GM12873 (cell line): ENCODE results near the gene TMEM126B.

ENCODE experiments used
- TF ChIP-seq, protein P1 (sequence below): IDR thresholded peaks from 2 replicates; pipeline ENCODE4 v1.5.1; 2012; ENCODE audit warnings: low read depth, mild to moderate bottlenecking, moderate library complexity, low read length, control low read depth; ENCODE audit not compliant: insufficient read depth; ENCODE audit errors: missing control alignments

The TMEM126B gene

DNA sequence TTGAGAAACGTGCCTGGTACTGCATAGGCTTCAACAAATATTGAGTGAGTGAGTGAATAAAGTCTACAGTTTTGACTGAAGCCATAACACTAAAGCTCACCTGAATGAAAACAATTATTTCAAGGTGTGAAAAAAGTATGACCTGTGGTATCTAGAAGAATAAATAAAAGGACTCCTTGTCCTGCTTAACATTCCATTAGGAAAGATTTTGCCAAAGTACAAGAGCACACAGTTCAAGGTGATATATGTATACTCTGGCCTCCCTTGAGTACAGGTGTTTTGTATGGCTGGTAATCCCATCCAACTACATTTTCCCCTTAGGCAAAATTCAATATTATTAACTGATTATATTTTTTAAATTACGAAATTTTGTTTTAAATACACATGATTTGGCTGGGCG lies 38.3 kb downstream of the TMEM126B start:
- TF ChIP-seq, protein P1, sequence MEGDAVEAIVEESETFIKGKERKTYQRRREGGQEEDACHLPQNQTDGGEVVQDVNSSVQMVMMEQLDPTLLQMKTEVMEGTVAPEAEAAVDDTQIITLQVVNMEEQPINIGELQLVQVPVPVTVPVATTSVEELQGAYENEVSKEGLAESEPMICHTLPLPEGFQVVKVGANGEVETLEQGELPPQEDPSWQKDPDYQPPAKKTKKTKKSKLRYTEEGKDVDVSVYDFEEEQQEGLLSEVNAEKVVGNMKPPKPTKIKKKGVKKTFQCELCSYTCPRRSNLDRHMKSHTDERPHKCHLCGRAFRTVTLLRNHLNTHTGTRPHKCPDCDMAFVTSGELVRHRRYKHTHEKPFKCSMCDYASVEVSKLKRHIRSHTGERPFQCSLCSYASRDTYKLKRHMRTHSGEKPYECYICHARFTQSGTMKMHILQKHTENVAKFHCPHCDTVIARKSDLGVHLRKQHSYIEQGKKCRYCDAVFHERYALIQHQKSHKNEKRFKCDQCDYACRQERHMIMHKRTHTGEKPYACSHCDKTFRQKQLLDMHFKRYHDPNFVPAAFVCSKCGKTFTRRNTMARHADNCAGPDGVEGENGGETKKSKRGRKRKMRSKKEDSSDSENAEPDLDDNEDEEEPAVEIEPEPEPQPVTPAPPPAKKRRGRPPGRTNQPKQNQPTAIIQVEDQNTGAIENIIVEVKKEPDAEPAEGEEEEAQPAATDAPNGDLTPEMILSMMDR: no peak

DNA sequence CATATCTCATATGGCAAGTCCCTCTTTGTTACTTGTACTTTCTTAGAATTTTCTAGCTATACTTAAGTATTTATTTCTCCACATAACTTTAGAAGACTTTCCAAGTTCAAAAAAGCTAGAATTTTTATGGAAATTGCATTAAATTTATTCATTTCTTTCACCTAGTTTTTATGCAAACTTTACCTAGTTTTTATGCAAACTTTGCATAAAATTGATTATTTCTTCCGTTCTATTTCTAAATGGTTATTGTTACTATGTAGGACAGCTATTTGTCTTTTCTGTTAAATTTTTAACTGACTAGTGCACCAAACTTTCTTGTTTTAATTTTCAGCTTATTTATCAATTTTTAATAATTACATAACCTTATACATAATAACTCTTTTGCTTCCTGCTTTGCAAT lies 39.8 kb downstream of the TMEM126B start:
- TF ChIP-seq, protein P1: no peak

GRCh38 chr11:85672105-85672902 lies 43.9 kb downstream of the TMEM126B start:
- TF ChIP-seq, protein P1: no peak

- TF ChIP-seq, protein P1: no peak
Observed at GRCh38 chr11:85673393-85673792, 45.0 kb downstream of the TMEM126B start.

- TF ChIP-seq, protein P1: no peak
Observed at GRCh38 chr11:85679576-85679975, 51.2 kb downstream of the TMEM126B start.

DNA sequence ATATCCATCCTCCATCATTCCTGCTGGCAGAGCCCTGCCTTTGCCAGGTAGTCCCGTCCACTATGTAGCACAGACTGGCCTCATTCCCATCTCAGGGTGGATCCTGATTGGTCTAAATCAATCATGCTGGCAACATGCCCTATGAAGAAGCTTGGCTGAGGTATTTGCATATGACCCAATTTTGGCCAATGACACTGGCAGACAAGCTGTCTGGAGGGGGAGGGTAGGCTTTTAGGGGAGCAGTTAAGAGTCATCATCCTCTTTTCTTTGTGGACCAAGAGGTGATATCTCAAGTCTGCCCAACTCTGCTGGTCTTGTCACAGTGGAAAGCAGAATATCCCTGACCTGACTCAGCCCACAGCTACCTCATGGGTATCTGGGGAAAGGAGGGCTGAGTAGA lies 52.5 kb downstream of the TMEM126B start:
- TF ChIP-seq, protein P1: no peak

DNA sequence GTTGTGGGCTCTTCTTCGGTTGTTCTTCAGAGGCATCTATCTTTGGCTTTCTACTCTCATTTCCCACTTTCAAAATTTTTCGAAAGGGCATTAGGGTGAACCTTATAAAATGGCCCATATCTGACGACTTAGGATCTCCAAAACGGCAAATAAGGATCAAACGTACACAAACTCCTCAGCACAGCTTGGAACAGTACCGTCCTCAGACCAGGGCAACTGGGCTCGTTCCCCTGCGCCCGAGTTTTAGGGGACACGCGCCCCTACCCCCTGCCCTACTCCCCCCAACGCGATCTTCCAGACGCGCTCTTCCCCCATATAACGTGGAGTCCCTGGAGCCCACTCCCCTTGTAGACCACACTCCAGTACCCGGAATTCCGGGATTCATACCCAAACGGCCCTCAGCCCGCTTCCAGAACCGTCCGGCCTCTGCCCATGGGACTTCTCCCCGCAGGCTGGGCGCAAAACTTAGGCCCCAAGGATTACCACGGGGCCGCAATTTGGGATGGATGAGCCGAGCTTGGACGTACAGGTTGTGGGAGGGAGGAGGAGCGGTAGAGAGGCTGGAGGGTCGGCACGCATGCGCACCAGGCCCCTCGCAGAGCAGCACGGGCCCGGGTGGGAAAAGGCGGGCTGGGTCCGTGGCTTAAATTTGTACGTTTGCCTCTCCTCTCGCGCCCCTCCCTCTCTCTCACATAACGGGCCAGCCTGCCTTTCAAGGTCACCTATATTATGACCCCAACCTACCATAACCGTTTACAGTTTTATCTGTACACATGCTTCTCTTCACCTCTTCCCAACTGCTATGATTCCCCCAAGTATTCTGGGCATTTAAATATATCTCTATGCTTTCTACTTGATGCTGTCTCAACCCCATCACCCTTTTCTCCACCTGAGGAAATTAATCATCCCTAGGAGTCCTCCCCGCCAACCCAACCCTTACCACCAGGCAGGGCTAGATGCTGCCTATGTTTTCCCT lies 54.2 kb downstream of the TMEM126B start:
- TF ChIP-seq, protein P1: no peak
